Neutrophil (primary cell): Measurements from ENCODE around the gene TIMM44.
"Not testable (repeated sequence)": the region's sequence is repeated elsewhere in the genome, so short reads cannot be mapped to it uniquely, and the experiment has no call there.

Experiments
- H3K27ac ChIP-seq: fragments of 200-600 bp; sonication (generic); 2 replicates; pipeline ENCODE4 v1.5.1; 2016; ENCODE audit warnings: mild to moderate bottlenecking, moderate library complexity
- H3K27me3 ChIP-seq: fragments of 200-600 bp; sonication (generic); 2 replicates; pipeline ENCODE4 v1.6.0; 2016; ENCODE audit warnings: mild to moderate bottlenecking
- H3K36me3 ChIP-seq: fragments of 200-600 bp; sonication (generic); 2 replicates; pipeline ENCODE4 v1.5.1; 2017
- H3K4me1 ChIP-seq, 2 experiments: fragments of 200-600 bp in 1 of 2; sonication (generic) in 1 of 2; 1 replicate in 1 of 2; 2 replicates in 1 of 2; pipeline versions ENCODE4 v1.5.1 to v1.6.1; 2013 to 2016; ENCODE audit warnings: low read depth in 1 of 2, low read length in 1 of 2, mild to moderate bottlenecking in 1 of 2, moderate library complexity in 1 of 2; ENCODE audit not compliant: control insufficient read depth in 1 of 2, insufficient read depth in 1 of 2
- H3K4me3 ChIP-seq, 2 experiments: fragments of 200-600 bp in 1 of 2; sonication (generic) in 1 of 2; 1 replicate in 1 of 2; 2 replicates in 1 of 2; pipeline ENCODE4 v1.5.1; 2013 to 2016; ENCODE audit warnings: low read depth in 1 of 2, low read length in 1 of 2, mild to moderate bottlenecking in 1 of 2, moderate library complexity in 1 of 2
- H3K9me3 ChIP-seq: fragments of 200-600 bp; sonication (generic); 2 replicates; pipeline ENCODE4 v1.5.1; 2016
- TF ChIP-seq, protein P1 (sequence below): fragments of 200-600 bp; sonication (generic); IDR thresholded peaks from 2 replicates; pipeline ENCODE4 v1.5.1; 2016; ENCODE audit warnings: antibody characterized with exemption

Gene TIMM44

DNA sequence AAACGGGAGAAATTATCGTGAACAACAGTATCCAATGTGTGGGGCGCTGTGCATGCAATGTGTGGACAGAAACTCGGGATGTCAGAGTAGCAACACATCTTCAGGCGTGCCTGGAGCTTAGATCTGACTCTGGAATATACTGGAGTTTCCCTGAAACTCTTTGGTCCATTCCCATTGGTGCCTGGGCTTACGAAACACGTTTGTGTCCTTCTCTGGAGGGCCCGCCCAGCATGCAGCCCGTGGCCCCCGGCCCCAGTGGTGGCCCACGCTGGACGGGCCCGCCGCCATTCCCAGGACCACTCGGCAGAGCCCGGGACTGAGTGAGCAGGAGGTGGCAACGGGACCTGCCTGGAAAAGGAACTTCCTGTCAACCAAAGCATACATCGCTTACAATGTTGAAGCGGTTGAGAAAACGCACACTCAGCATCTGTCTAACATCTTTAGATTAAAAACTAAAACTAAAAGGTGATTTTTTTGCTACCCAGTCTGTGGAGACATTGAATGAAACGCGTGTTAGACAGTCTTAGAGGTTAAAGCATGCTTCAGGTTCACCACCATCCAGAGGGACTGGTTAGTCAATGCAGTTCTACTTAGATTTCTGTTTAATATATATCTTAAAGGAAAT lies 19.3 kb upstream of the TIMM44 start:
- Histone ChIP-seq H3K27me3 (no peaks in the 10 kb centered on the region), H3K9me3 (no peaks in the 10 kb centered on the region), H3K27ac (no peak overlapping the region), H3K4me1 (peaks cover 5% of the 10 kb centered on the region in 2 experiments), H3K4me3 (no peak overlapping the region), H3K36me3 (peaks cover 72% of the 10 kb centered on the region)
- TF ChIP-seq, protein P1, sequence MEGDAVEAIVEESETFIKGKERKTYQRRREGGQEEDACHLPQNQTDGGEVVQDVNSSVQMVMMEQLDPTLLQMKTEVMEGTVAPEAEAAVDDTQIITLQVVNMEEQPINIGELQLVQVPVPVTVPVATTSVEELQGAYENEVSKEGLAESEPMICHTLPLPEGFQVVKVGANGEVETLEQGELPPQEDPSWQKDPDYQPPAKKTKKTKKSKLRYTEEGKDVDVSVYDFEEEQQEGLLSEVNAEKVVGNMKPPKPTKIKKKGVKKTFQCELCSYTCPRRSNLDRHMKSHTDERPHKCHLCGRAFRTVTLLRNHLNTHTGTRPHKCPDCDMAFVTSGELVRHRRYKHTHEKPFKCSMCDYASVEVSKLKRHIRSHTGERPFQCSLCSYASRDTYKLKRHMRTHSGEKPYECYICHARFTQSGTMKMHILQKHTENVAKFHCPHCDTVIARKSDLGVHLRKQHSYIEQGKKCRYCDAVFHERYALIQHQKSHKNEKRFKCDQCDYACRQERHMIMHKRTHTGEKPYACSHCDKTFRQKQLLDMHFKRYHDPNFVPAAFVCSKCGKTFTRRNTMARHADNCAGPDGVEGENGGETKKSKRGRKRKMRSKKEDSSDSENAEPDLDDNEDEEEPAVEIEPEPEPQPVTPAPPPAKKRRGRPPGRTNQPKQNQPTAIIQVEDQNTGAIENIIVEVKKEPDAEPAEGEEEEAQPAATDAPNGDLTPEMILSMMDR, result no peak

DNA sequence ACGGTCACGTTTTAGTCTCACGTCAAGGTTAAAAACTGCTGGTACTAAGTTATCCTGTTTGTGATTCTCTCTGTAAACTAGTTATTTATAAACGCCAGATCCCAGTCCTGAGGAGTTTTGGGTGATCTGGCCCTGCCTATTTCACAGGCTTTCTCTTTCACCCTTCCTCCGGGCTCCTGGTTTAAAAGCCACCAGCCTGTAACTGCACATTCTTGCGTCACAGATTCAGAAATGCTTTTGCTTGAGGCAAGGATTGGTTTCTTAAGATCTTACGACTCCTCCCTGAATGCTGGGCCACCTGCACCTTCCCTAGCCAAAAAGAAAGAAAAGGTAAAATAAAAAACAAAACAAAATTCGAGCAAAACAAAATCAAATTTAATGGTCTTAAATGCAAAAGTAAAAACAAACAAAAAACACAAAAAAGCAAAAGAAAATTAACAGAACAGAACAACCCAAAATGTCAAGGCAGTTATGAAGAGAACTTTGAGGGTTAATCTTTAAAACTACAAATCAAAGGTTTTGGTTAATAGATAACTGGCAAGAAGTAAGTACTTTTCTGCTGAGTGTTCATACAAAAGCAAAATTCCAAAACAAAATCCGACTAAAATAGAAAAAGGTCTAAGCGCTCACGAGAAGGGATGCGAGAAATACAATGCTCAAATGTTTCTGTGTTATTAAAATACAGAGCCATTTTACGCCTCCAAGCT lies 18.6 kb upstream of the TIMM44 start:
- H3K4me3 ChIP-seq, result no peak overlapping the region
- no peaks in the 10 kb centered on the region for H3K9me3 ChIP-seq
- H3K27me3 ChIP-seq, result no peaks in the 10 kb centered on the region
- H3K27ac ChIP-seq, result peak overlapping the region; percentile 23
- peaks cover 5% of the 10 kb centered on the region in 2 experiments for H3K4me1 ChIP-seq
- H3K36me3 ChIP-seq, result peaks cover 65% of the 10 kb centered on the region
- TF ChIP-seq, protein P1, result no peak

DNA sequence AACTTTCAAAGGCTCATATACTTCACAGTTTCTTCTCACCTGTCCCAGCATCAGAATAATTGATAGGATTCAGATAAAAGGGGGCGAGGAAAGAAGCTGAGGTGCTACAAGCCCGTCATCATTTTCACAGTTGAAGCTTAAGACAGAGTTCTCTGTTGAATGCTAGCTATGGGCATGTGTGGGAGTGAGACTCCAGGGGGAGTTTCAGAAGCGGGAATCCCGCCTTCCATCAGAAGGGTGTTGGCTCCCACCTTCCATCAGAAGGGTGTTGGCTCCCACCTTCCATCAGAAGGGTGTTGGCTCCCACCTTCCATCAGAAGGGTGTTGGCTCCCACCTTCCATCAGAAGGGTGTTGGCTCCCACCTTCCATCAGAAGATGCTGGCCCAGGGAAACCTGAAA lies 17.6 kb upstream of the TIMM44 start:
- not testable (repeated sequence) for H3K4me1 ChIP-seq, H3K27me3 ChIP-seq, H3K27ac ChIP-seq, H3K9me3 ChIP-seq, H3K4me3 ChIP-seq
- H3K36me3 ChIP-seq, result peaks cover 55% of the 10 kb centered on the region

DNA sequence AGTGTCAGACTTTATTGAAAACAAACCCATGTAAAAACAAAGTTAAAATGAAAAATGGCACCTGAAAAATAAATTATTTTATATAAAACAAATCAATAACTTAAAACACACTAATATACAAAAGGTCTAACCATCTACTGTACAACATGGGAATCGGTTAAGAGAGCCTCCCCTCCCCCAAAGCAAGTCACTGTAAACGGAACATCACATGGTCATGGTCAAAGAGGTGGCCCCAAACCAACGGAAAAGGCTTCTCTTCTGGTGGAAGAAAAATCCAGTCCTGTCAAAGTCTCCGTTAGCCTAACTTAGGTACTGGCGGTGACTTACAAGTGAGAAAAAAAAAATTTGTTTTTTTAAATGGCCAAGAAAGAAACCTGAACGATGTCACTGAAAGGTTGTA lies 15.7 kb upstream of the TIMM44 start:
- no peak overlapping the region for H3K4me3 ChIP-seq
- no peaks in the 10 kb centered on the region for H3K9me3 ChIP-seq
- H3K4me1 ChIP-seq, result peaks cover 5% of the 10 kb centered on the region in 2 experiments
- no peak overlapping the region for H3K27ac ChIP-seq
- H3K36me3 ChIP-seq, result peaks cover 38% of the 10 kb centered on the region
- TF ChIP-seq, protein P1, result no peak
- H3K27me3 ChIP-seq, result no peaks in the 10 kb centered on the region

DNA sequence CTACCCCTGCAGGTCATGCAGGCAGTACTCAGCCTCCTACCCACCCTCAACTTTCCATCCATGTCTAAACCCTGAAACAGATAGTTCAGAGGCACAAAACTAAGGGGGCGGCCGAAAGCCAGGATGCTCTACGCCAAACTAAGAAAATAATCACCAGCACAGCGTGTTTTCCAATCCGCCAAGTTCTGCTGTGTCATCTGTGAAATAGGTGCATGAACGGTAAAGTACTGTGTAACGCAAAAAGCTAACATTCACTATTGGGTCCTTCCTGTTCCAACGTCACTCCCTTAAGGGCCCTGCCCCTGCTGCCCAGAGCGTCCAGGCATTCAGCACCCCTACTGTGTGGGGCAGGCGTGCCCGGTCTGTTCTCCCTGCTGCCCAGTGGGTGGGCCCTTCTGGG lies 12.2 kb upstream of the TIMM44 start:
- TF ChIP-seq, protein P1, result no peak
- H3K36me3 ChIP-seq, result peaks cover 8% of the 10 kb centered on the region
- H3K27ac ChIP-seq, result no peak overlapping the region
- no peak overlapping the region for H3K4me3 ChIP-seq
- no peaks in the 10 kb centered on the region for H3K9me3 ChIP-seq
- H3K4me1 ChIP-seq, result peaks cover 12 to 16% of the 10 kb centered on the region in 2 experiments
- no peaks in the 10 kb centered on the region for H3K27me3 ChIP-seq

DNA sequence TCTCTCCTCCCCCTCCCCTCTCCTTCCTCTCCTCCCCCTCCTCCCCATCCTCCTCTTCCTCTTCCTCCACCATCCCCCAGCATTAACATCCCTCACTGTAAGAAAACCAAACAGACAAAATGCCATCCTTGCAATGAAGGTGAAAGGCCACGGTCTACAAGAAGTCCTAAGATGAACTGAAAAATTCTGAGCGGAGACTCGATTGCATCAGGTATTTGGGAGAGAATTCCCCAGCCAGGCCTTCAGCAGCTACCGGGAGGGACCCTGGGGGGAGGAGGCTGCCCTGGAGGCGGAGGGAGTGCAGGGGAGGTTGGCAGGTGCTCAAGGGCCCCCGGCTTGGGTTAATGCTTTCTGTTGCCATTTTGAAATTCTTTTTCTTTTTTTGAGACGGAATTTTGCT lies 10.1 kb upstream of the TIMM44 start:
- no peak overlapping the region for H3K27ac ChIP-seq
- no peak overlapping the region for H3K4me3 ChIP-seq

More for the DNA sequence above, 10.1 kb upstream of the TIMM44 start:
- Histone ChIP-seq H3K9me3 (no peaks in the 10 kb centered on the region), H3K36me3 (no peaks in the 10 kb centered on the region), H3K4me1 (peaks cover 11 to 12% of the 10 kb centered on the region in 2 experiments), H3K27me3 (no peaks in the 10 kb centered on the region)
- TF ChIP-seq, protein P1, result no peak
